HG03575 (cell line): ENCODE data around the gene TMEM266.

Experiments
- ATAC-seq: cut with Tn5 transposase; IDR thresholded peaks from one replicate; pipeline ENCODE4 v1.9.1; 2021; ENCODE audit not compliant: unreplicated experiment, insufficient number of reproducible peaks, low FRiP score; ENCODE audit errors: extremely low read depth

Gene TMEM266

DNA sequence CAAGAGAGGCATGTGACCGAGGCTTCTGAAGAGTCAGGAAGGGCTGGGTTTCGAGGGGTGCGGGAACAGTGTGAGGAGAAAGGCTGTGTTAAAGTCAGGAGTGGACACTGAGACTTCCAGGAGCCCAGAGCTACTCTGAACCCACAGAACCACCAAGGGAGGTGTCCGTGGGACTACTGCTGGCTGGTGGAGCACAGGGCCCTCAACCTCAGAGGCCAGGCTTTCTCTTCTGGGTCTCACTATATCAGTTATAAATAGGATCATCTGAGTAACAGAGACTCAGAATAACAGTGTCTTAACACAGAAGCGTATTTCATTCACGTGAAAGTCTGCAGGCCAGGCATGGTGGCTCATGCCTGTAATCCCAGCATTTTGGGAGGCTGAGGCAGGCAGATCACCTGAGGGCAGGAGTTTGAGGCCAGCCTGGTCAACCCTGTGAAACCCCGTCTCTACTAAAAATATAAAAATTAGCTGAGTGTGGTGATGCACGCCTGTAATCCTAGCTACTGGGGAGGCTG lies 113.6 kb downstream of the TMEM266 start:
- no peak for ATAC-seq

DNA sequence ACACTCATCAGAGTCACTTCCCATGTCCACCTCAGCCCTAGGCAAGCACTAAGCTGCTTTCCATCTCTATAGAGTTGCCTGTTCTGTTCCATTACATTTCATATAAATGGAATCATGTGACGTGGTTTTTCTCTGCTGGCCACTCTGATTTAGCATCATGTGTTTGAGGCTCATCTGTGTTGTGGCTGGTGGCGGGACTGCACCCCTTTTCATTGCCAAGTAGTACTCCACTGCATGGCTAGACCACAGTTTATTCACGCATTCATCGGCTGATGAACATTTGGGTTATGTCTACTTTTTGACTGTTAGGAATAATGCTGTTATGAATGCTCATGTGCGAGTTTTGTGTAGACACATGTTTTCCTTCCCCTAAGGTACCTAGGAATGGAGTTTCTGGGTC lies 114.9 kb downstream of the TMEM266 start:
- no peak for ATAC-seq

DNA sequence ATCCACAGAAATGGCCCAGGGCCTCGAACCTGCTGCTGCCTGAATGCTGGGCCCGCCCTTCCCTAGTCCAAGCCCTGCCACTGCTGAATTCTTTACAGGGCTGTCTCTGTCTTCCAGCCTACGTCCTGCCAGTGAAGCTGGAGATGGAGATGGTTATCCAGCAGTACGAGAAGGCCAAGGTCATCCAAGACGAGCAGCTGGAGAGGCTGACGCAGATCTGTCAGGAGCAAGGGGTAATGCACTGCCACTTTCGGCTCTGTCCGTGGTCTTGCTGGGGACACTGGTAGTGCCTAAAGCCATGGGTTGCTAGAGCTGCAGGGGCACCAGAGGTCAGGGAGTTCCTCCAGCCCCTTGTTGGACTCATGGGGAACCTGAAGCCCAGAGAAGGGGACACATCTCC lies 115.7 kb downstream of the TMEM266 start:
- no peak for ATAC-seq

DNA sequence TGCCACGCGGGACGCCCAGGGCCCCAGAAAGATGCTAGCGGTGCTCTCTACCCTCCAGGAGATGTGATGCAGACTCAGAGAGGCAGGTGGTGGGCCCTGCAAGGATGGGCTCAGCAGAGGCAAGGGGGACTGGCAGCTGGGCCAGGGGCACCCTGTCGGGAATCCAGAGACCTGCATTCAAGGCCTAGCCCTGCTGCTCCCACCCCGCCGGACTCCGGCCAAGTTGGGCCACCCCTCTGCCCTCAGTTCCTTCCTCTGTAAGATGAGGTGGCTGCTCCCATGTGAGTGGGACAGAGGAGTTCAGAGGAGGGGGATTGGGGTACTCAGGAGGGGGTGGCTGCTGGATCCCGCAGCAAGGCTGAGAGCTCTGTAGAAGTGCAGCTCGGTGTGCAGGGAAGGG lies 116.3 kb downstream of the TMEM266 start:
- ATAC-seq = no peak

DNA sequence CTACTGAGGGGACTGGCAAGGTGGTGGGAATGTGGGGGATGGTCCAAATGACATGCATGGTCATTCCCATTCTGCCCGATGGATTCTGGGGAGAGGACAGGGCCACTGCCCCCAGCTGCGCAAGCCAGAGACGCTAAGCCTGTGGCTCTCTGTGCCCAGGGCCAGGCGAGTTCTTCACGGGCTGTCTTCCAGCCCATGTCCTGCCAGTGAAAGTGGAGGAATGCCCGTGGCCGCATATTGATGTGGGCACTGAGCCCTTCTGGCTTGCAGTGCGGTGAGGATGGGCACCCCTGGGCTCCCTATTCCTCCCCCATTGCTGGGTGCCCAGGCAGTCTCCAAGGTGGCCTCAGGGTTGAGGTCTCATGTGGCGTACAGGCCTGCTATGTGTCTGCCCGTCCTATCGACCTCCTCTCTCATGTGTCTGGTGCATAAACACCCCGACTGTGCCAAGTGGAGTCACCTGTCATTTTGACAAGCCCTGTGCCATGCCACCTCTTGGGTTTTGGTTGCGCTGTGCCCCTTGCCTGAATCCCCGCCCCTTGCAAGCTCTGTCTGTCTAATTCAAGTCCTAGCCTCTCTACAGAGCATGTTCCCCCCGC lies 116.8 kb downstream of the TMEM266 start:
- ATAC-seq = no peak

DNA sequence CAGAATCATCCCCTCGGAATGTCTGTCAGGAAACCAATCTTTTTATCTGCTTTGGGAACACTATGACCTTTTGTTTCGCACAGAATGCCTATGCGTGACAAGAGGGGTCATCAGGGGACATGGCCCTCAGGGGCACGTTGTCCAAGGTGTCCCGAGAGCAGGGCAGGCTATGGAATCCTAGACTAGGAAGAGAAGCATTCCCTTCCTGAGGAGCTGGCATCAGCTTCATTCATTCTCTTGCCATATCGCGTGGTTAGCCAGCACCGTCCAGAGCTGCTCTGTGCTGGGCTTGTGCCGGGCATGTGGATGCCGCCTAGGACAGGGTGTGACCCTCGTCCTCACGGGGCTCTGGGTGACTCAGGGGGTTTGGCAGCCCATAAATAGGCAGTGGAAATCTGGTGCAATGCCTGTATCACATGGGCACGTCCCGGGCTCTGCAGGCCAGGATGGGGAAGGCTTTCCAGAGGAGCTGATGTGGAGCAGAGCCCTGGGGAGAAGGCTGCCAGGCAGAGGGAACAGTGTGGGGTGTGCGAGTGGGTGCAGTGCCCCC lies 117.8 kb downstream of the TMEM266 start:
- no peak for ATAC-seq

DNA sequence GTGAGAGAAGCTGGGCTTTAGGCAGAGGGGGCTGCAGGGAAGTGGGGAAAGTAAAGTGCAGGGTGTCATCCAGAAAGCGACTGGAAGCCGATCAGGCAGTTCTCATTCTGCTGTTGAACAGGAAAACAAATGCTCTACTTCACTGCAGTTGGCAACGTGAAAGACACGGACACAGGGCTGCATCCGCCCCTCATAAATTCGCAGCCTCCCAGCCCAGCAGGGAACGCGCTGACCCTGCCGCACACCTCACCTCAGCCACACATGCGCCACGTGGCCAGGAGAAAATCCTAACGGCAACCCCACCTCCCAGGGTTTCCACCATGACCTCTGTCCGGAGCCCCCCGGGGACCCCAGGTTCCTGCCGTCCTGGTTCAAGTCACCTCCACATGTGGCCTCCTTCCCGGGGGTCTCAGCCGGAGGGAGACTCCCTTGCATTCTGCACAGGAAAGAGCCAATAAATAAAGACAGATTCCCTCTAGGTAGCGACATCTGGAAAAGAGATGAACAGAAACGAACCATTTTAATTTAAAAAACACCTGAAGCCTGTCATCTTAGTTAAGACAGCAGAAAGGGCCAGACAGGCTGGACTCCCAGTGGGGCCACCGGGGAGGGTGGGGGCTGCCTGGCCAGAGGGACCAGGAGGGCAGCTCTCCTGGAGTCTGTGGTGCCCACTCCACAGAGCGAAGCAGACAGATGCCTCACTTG lies 118.7 kb downstream of the TMEM266 start:
- no peak for ATAC-seq

DNA sequence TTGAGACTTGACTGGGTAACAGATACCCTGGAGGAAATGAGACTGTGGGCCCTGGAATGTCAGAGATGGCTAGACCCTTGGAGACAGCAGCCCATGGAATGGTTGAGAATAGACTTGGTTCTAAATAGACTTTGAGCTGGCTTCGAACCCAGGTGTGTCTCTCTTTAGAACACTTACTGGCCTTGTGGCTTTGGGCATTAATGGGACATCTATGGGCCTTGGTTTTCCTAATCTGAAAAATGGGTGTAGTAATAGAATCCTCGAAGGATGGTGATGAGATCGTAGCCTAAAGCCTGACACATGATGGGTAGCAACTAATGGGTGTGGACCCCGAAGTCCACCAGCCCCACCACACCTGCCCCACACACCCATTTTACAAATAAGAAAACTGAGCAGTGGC lies 119.2 kb downstream of the TMEM266 start:
- no peak for ATAC-seq

DNA sequence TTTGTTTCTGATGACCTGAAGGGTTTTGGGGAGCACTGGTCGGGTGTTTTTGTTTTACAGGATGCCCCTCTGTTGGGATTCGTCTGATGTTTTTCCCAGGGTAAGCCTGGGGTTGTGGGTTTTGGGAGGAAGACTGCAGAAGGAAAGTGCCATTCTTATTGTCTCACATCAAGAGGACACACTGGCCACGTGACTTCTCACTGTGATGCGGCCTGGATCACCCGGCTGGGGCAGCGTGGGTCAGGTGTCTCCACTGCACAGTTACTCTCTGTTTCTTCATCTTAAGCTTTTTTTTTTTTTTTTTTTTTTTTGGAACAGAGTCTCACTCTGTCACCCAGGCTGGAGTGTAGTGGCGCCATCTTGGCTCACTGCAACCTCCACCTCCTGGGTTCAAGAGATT lies 120.5 kb downstream of the TMEM266 start:
- no peak for ATAC-seq

DNA sequence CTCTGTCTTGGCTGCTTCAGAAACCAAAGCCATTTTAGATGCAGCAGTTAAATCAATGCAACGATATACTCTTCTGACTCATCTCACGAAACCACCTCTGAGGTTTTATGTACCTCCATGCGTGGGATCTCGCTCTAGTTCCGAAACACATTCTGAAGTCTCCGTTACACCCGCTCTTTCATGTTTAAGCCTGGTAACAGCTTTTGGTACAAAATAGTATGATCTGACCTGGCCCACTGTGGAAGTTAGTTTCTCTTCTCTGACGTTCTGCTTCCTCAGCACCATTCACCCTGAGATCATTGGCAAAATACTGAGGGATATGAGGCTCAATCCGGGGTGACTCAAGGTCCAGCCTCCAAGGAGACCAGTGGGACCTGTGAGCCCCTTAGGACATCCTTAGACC lies 121.9 kb downstream of the TMEM266 start:
- ATAC-seq = no peak

DNA sequence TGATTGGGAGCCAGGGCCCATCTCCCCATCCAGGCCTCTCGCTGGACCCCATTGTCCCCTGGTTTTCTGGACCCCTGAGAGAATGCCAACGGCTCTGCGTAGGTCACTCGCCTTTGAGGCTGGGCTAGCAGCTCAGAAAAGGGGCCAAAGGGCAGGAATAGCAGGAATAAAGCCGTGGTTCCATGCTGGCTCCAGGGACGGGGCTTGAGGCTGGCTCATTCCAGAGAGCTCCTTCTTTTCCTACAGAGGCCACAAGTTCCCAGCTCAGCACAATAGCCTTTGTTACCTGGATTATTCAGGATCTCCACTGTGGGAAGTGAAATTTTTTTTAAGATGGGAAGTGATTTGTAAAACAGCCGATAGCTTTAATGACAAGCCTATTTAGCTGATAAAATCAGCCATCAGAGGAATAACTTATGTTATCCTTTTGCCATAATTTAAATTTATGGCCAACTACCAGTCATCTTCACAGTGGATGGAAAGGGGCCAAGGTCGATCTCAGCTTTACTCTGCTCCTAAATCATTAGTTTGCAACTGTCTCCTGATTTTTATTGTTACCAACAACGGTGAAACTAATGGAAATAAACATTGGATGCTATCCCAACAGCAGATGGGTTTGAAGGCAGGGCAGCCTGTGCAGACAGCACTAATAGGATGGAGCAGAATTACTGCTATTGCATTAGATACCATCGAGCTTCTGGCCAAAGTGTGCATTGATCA lies 124.3 kb downstream of the TMEM266 start:
- no peak for ATAC-seq

DNA sequence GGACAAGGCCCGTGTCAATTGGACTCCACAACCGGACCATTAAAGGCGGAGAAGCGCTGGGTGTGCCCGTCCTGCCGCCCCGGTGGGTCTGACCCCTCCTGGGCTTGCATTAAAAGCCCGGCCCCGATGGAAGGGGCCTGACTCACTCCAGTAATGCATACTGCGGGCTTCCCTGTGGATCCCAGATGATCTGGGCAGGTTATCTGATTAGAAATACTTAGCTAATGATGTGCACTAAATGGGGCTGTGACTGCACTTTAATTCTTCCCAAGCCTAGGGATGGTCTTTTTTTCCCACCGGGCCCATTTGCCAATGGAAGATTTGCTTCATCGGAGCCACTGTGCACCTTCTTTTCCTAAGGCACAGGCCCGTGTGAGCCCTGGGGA lies 124.9 kb downstream of the TMEM266 start:
- no peak for ATAC-seq

DNA sequence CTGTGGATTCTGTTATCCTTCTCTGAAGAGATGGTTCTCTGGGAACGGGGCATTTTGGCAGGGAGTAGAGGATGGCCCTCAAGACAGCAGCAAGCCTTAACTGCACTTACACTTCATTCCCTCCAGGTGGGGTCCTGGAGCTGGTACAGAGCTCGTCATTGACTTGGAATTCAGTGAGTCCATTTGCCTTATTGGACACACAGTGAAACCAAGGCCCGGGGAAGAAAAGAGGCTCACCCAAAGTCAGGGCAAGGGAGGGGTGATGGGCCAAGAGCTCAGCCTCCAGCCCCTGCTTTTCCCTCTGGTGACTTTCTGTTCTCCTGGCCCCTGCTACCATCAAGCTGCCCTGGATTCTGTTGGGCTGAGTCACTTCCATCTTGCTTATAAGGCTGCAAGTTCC lies 125.9 kb downstream of the TMEM266 start:
- no peak for ATAC-seq

DNA sequence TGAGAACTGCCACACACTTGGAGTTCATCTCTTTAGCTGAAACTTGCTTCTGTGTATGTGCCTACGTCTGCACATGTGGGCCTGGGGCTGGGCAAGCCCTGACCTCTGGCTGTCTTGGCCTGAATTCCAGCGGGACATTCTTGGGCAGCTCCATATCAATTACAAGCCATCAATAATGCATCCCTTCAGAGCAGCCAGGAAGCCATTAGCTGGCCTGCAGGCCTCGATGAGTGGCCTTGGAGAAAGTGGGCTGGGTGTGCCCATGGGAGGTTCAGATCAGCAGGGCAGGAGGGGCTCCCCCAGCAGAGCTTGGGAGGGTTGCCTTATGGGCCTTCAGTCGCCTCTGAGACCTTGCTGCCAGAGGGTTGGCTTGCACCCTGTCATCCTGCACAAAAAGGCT lies 127.4 kb downstream of the TMEM266 start:
- no peak for ATAC-seq

DNA sequence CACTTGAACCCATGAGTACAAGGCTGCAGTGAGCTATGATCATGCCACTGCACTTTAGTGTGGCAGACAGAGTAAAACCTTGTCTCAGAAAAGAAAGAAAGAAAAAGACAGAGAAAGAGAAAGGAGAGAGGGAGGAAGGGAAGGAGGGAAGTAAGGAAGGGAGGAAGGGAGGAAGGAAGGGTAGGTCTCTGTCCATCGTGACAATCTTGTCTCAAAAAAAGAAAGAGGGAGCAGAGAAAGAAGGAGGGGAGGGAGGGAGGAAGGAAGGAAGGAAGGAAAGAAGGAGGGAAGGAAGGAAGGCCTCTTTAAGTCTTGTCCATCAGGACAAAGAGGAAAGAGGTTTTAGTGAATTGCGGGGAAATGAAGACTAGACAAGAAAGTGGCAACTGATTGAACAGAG lies 129.3 kb downstream of the TMEM266 start:
- no peak for ATAC-seq

DNA sequence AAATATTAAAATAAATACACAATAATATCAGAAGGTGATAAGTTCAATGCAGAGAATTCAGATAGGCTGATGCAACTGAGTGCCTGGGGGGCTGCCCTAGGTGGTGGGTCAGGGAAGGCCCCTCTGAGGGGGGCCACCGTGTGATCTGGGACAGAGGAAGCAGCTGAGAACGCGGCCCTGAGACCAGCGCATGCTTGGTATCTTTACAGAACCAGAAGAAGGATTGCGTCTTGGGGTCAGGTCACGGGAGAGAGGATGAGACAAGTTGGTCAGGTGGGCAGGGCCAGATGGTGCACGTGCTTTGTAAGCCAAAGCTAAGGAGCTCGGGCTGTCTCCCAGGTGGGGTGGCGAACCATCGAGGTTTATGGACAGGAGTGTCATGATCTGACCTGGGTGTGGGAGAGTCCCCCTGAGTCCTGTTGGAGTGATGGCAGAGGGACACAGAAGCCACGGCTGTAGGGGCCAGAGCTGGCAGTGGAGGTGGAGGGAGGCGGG lies 130.3 kb downstream of the TMEM266 start:
- no peak for ATAC-seq

DNA sequence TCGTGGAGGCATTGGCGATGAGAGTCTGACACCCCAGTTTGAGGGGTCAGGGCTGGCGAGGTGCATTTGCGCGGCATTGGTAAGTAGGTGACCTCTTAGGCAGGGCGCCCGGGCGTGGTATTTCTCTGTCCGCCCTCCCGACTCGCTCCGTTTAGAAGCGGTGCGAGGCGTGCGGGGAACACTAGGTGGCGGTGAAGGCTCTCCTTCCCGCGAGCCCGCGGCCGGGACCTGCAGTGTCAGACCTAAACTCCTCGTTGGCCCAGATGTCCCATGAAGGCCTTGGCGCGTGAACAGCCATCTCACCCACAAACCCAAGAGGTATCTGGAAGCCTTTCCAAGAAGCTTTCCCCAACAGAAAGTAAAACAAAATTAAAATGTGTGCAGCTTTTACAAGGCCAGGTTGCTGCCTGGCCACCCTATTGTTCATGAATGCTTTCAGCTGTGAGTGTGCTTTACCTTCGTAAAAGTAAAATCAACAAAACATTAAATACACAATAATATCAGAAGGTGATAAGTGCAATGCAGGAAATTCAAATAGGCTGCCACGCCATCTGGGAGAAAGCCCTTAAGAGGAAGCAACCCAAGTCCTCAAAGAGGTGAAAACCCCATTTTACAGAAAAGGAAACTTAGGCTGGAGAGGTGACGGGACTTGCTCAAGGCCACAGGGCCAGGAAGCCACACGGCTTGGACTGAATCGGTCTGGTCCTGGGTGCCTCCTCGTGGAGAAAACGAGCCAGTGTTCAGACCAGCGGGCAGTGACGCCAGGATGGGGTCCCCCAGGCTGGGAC lies 131.2 kb downstream of the TMEM266 start:
- ATAC-seq = no peak

DNA sequence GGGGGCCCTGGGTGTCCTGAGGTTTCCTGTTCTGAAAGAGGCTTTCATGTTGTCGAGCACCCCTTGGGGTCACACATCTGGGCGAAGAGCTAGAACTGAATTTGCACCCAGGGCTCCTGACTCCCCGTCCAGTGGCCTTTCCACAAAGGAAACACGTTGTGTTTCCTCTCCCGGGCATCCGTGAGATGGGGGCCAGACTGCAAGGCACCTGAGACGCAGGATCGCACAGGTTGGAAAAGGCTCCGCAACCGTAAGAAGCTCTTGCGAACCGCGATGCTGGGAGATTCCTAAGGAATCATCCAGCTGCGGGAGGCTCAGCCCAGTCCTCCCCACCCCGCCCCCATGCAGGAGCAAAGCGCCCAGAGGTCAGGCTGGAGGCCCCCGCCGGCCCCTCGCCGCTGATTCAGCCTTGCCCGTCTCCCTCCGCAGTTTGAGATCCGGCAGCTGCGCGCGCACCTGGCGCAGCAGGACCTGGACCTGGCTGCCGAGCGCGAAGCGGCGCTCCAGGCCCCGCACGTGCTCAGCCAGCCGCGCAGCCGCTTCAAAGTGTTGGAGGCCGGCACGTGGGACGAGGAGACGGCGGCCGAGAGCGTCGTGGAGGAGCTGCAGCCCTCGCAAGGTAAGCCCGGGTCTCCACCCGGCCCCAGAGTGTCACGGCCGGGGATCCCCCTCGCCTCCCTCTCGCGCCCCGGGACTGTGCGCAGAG lies 131.9 kb downstream of the TMEM266 start:
- ATAC-seq = no peak
